PC-3 (cell line): ENCODE results near the gene CSNK1D. TPM values are rescaled to one million over a fixed set of nuclear protein-coding genes. Genes with fewer than 3 reads are reported as not detected.
"Not testable (repeated sequence)": the region's sequence is repeated elsewhere in the genome, so short reads cannot be mapped to it uniquely, and the experiment has no call there.

Experiments used
- ATAC-seq: fragments of 200-7000 bp; cut with Tn5 transposase; 2 replicates; pipeline ENCODE4 v1.9.1; 2020; ENCODE audit warnings: mild to moderate bottlenecking, moderate library complexity
- BruUV-seq: library from RNA; stranded (reverse); fragments of 400-500 nt; replicated peaks from 2 replicates; lab custom pipeline; 2021; lab: Mats Ljungman, UMichigan
- CTCF ChIA-PET: fragments of 300-600 bp; sonication (Branson Sonifier 250); formaldehyde crosslinking; loops from one replicate; lab custom pipeline; 2022; ENCODE audit warnings: antibody characterized with exemption; lab: Charles Lee
- POLR2A ChIA-PET: fragments of 300-600 bp; sonication (Branson Sonifier 250); formaldehyde crosslinking; loops from one replicate; lab custom pipeline; 2022; ENCODE audit warnings: antibody characterized with exemption; ENCODE audit not compliant: unreplicated experiment; lab: Charles Lee
- DNase-seq: peaks from one replicate; pipeline ENCODE4 v3.0.0-alpha.2; 2015
- H2AFZ ChIP-seq: fragments of 300-600 bp; sonication (generic); 2 replicates; pipeline ENCODE4 v1.6.0; 2016; ENCODE audit warnings: antibody characterized with exemption, low read length
- H3F3A ChIP-seq: fragments of 300-600 bp; sonication (generic); one replicate; pipeline ENCODE4 v1.6.0; 2017; ENCODE audit warnings: antibody characterized with exemption, low read length, control low read depth, mild to moderate bottlenecking; ENCODE audit not compliant: unreplicated experiment
- H3K27ac ChIP-seq: fragments of 300-600 bp; sonication (generic); 2 replicates; pipeline ENCODE4 v1.5.1; 2016; ENCODE audit warnings: mild to moderate bottlenecking, low read length
- H3K27me3 ChIP-seq: fragments of 300-600 bp; sonication (generic); 2 replicates; pipeline ENCODE4 v1.6.1; 2016; ENCODE audit warnings: low read length, mixed read lengths
- H3K36me3 ChIP-seq: fragments of 300-600 bp; sonication (generic); 2 replicates; pipeline ENCODE4 v1.6.1; 2016; ENCODE audit warnings: low read depth, mixed run types, low read length, mixed read lengths
- H3K4me1 ChIP-seq: fragments of 300-600 bp; sonication (generic); 2 replicates; pipeline ENCODE4 v1.5.1; 2016; ENCODE audit warnings: low read length; ENCODE audit not compliant: insufficient read depth
- H3K4me2 ChIP-seq: fragments of 300-600 bp; sonication (generic); 2 replicates; pipeline ENCODE4 v1.6.0; 2016; ENCODE audit warnings: low read length
- H3K4me3 ChIP-seq: fragments of 300-600 bp; sonication (generic); 2 replicates; pipeline ENCODE4 v1.5.1; 2016; ENCODE audit warnings: mild to moderate bottlenecking, low read length, mixed read lengths
- H3K79me2 ChIP-seq: fragments of 300-600 bp; sonication (generic); 2 replicates; pipeline ENCODE4 v1.6.1; 2017; ENCODE audit warnings: low read length, mixed read lengths
- H3K9ac ChIP-seq: fragments of 300-600 bp; sonication (generic); 2 replicates; pipeline ENCODE4 v1.6.0; 2016; ENCODE audit warnings: mild to moderate bottlenecking, low read length
- H3K9me2 ChIP-seq: fragments of 300-600 bp; sonication (generic); replicated peaks from 2 replicates; pipeline ENCODE4 v1.6.1; 2016; ENCODE audit warnings: mixed run types, low read length, mixed read lengths
- H3K9me3 ChIP-seq: fragments of 300-600 bp; sonication (generic); 2 replicates; pipeline ENCODE4 v1.6.1; 2016; ENCODE audit warnings: low read length, mixed read lengths
- H4K20me1 ChIP-seq: fragments of 300-600 bp; sonication (generic); 2 replicates; pipeline ENCODE4 v1.6.1; 2016; ENCODE audit warnings: low read length, mixed read lengths
- EZH2 ChIP-seq: fragments of 300-600 bp; sonication (generic); IDR thresholded peaks from one replicate; pipeline ENCODE4 v1.6.1; 2017; ENCODE audit warnings: antibody characterized with exemption, mild to moderate bottlenecking, low read length; ENCODE audit not compliant: unreplicated experiment
- EZH2phosphoT487 ChIP-seq: fragments of 300-600 bp; sonication (generic); IDR thresholded peaks from 2 replicates; pipeline ENCODE4 v1.6.1; 2018; ENCODE audit warnings: mild to moderate bottlenecking, antibody characterized with exemption, low read length, borderline replicate concordance
- intact Hi-C: fragments of 100-400 bp; cut with micrococcal nuclease; formaldehyde crosslinking; loops from 2 replicates; pipeline ENCODE4 v1.9.0; 2023
- microRNA-seq: library from miRNA; unstranded; fragments of <30 nt; microRNA quantifications from one replicate; pipeline ENCODE4 v1.1.0, GENCODE V29; 2020; ENCODE audit not compliant: unreplicated experiment
- total RNA-seq: library from RNA; depleted of rRNA; stranded (reverse); fragments of >200 nt; gene quantifications from 2 replicates; pipeline ENCODE4 v1.2.3, GENCODE V29; 2014; rRNA removed
- TF ChIP-seq, protein P1 (sequence below): fragments of 300-600 bp; sonication (generic); conservative IDR thresholded peaks from 2 replicates; pipeline ENCODE4 v1.5.1; 2017; ENCODE audit warnings: antibody characterized with exemption, low read depth, mild to moderate bottlenecking, low read length

The CSNK1D gene
- total RNA-seq, 1 experiment from 2014 or later, result 58.6 TPM

DNA sequence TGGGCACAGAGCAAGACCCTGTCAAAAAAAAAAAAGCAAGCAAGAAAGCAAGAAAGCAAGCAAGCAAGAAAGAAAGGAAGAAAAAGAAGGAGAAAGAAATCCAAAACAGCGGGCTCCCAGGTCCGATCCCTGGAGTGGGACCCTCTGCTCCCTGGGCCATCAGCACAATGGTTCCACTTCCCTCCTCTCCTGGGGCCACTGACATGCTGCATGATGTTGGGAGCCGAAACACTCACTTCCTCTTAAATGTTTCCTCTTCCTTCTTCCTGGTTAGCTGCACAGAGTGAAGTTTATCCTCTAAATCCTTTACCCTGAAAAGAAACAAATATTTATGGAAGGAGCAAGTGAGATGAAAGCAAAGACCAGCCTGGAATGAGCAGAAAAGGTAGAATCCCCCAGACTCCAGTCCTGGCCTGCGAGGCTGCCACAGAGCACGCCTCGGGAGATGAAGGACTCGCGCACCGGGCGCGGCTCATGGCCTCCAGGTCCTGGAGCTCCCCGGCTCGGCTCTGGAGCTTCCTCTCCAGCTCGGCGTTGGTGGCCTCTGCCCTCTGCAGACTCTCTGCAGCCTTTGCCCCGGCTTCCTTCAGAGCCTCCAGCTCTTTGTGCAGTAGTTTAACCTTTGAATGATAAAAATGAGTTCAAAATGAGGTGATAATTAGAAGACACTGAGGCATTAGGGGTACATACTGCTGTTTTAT, 79.8 kb downstream of the CSNK1D start:
- no peak for ATAC-seq
- peaks cover 15% of the 10 kb centered on the region; the same call in 1 of the 2 replicates for H3K36me3 ChIP-seq
- CTCF ChIA-PET, result no interaction called here

DNA sequence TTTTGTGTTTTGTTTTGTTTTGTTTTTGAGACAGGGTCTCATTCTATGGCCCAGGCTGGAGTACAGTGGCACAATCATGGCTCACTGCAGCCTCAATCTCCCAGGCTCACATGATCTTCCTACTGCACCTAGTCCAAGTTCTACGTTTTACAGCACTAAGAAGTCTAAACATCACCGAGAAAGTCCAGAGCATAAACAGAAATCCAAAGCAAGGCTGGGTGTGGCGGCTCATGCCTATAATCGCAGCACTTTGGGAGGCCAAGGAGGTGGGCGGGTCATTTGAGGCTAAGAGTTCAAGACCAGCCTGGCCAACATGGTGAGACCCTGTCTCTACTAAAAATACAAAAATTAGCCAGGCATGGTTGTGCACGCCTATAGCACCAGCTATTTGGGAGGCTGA, 80.5 kb downstream of the CSNK1D start:
- H3K4me1 ChIP-seq, H3K4me2 ChIP-seq, H4K20me1 ChIP-seq, H3F3A ChIP-seq, H3K4me3 ChIP-seq, H3K9me2 ChIP-seq, DNase-seq, H3K79me2 ChIP-seq, H3K27ac ChIP-seq, H3K27me3 ChIP-seq, BruUV-seq, intact Hi-C loops, POLR2A ChIA-PET, H3K9ac ChIP-seq, ATAC-seq, CTCF ChIA-PET, H2AFZ ChIP-seq, H3K9me3 ChIP-seq: not testable (repeated sequence)
- peaks cover 15% of the 10 kb centered on the region; the same call in 1 of the 2 replicates for H3K36me3 ChIP-seq

More for the DNA sequence above, 79.8 kb downstream of the CSNK1D start:
- Histone ChIP-seq H3F3A (no peaks in the 10 kb centered on the region), H3K9me2 (no peaks in the 10 kb centered on the region), H3K4me1 (no peaks in the 10 kb centered on the region), H3K9me3 (no peaks in the 10 kb centered on the region), H3K9ac (no peak overlapping the region), H2AFZ (no peak overlapping the region), H3K27me3 (no peaks in the 10 kb centered on the region), H3K4me3 (no peak overlapping the region), H3K27ac (no peak overlapping the region), H3K79me2 (no peaks in the 10 kb centered on the region), H4K20me1 (no peaks in the 10 kb centered on the region), H3K4me2 (no peak overlapping the region)
- no peak for TF ChIP-seq EZH2
- no peak for TF ChIP-seq EZH2phosphoT487
- TF ChIP-seq, protein P1, sequence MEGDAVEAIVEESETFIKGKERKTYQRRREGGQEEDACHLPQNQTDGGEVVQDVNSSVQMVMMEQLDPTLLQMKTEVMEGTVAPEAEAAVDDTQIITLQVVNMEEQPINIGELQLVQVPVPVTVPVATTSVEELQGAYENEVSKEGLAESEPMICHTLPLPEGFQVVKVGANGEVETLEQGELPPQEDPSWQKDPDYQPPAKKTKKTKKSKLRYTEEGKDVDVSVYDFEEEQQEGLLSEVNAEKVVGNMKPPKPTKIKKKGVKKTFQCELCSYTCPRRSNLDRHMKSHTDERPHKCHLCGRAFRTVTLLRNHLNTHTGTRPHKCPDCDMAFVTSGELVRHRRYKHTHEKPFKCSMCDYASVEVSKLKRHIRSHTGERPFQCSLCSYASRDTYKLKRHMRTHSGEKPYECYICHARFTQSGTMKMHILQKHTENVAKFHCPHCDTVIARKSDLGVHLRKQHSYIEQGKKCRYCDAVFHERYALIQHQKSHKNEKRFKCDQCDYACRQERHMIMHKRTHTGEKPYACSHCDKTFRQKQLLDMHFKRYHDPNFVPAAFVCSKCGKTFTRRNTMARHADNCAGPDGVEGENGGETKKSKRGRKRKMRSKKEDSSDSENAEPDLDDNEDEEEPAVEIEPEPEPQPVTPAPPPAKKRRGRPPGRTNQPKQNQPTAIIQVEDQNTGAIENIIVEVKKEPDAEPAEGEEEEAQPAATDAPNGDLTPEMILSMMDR, result no peak
- BruUV-seq, result no TSS peak
- intact Hi-C loops, result no loop called here
- POLR2A ChIA-PET, result no interaction called here
- DNase-seq, result no peak

Small RNA genes lying within 50 kb of the gene (microRNA-seq; reads per million reads assigned to microRNA genes)
- not detected for gene MIR6787

Other genes starting within 250 kb of the CSNK1D start
- gene RAC3, start 242.0 kb downstream of the CSNK1D start, total RNA-seq, result 46.8 and 52.2 TPM in 2 replicates
- gene DCXR, start 236.0 kb downstream of the CSNK1D start, total RNA-seq, result 135 and 142 TPM in 2 replicates
- gene RFNG, start 221.9 kb downstream of the CSNK1D start, total RNA-seq, result 46.7 and 46.8 TPM in 2 replicates
- gene GPS1, start 221.8 kb downstream of the CSNK1D start, total RNA-seq, result 240 and 287 TPM in 2 replicates
- 205 and 262 TPM in 2 replicates for gene DUS1L, start 207.9 kb downstream of the CSNK1D start, total RNA-seq
- gene FASN, start 175.5 kb downstream of the CSNK1D start, total RNA-seq, result 269 and 364 TPM in 2 replicates
- gene CCDC57, start 60.9 kb downstream of the CSNK1D start, total RNA-seq, result 35.0 and 36.6 TPM in 2 replicates
- 286 and 447 TPM in 2 replicates for gene SLC16A3, start 44.7 kb downstream of the CSNK1D start, total RNA-seq
- 0.15 and 0.98 TPM in 2 replicates for gene CD7, start 43.9 kb upstream of the CSNK1D start, total RNA-seq
- gene SECTM1, start 60.1 kb upstream of the CSNK1D start, total RNA-seq, result 56.0 and 61.7 TPM in 2 replicates
- 0.46 and 1.2 TPM in 2 replicates for gene TEX19, start 85.5 kb upstream of the CSNK1D start, total RNA-seq
- not detected in 2 replicates for gene UTS2R, start 98.1 kb upstream of the CSNK1D start, total RNA-seq
- gene HEXD, start 144.6 kb upstream of the CSNK1D start, total RNA-seq, result 12.7 and 18.3 TPM in 2 replicates
- 56.1 and 79.2 TPM in 2 replicates for gene OGFOD3, start 144.9 kb upstream of the CSNK1D start, total RNA-seq
- gene CYBC1, start 177.1 kb upstream of the CSNK1D start, total RNA-seq, result 63.6 and 77.2 TPM in 2 replicates
- gene NARF, start 185.0 kb upstream of the CSNK1D start, total RNA-seq, result 59.5 and 64.6 TPM in 2 replicates
- 60.5 and 71.0 TPM in 2 replicates for gene FOXK2, start 246.0 kb upstream of the CSNK1D start, total RNA-seq